Mucosa of gallbladder (tissue), 1 donor: Measurements from ENCODE around the gene HOXA1. TPM values are rescaled to one million over a fixed set of nuclear protein-coding genes. Genes with fewer than 3 reads are reported as not detected.

Source experiments
- DNase-seq: peaks from one replicate; pipeline ENCODE4 v3.0.0-alpha.2; 2020; ENCODE audit warnings: low spot score
- total RNA-seq: library from RNA; stranded (reverse); gene quantifications from one replicate; pipeline ENCODE4 v1.2.1, GENCODE V29; 2021
- donor health status: DM: no; HTN: no; CAD: no.

Gene HOXA1
- total RNA-seq, result 0.40 TPM

DNA sequence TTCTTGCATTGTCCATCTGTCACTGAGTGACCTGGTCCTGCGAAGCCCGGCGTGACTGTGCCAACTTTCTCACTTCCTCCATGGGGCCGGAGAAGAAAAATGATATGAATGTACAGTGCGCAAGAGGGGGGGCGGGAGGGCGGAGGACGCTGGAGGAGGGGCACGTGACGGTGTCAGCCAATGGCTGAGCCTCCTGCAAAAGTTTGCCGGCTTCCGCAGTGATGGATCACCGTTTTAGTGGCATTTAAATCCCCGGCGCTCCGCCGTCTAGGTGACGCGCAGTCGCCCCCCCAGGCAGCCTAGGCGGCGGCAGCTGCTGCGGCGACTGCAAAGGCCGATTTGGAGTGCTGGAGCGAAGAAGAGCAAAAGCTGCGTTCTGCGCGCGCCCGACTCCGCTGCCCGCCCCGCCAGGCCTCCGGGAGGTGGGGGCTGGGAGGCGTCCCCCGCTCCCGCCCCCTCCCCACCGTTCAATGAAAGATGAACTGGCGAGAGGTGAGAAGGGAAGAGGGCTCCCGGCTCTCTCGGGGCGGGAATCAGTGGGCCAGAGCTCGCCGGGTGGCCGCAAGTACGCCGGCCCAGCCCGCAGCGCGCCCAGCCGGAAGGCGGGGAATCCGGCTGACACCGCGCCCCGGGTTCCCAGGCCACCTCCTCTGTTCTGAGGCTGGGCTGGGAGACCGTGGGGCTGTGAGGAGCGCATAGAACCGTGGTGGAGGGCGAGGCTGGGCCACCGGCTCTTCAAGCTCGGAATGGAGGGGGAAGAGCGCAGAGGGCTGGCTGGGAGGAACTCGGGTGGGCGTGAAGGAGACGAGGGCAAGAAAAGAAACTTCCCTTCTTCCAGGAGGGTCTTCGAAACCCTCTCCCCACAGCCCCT, at the start of gene HOXA1:
TSS of gene HOXA1 (minus strand) at position 104 of the 871 bp plus-strand sequence. CDS start at position 16, 88 bp downstream.
- DNase-seq, result peak; percentile 65

DNA sequence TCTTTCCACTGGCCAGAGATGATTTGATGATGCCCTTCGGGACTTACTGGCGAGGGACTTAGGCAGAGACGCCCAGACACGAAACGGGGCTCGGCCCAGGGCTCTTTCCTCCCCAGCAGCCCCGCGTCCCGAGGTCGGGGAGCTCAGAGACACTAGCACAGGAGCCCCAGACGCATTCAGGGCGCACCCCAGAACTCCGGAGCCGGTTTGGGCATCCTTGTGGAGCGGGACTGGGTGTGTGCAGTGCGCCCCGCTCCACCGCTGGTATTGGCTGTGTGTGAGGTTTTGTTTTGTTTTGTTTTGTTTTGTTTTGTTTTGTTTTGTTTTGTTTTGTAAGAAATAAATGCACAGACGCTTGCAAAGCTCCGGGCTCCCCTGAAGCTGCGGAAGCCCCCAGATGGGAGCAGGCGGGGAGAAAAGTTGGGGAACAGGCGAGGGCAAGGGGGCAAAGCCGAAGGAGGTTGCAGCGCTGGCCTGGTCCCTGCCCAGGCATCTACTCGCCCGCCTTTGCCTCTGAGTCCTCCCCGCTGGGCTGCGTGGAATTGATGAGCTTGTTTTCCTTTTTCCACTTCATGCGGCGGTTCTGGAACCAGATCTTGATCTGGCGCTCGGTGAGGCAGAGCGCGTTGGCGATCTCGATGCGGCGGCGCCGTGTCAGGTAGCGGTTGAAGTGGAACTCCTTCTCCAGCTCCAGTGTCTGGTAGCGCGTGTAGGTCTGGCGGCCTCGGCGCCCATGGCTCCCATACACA, 49.5 kb upstream of the HOXA1 start:
- DNase-seq, result no peak

DNA sequence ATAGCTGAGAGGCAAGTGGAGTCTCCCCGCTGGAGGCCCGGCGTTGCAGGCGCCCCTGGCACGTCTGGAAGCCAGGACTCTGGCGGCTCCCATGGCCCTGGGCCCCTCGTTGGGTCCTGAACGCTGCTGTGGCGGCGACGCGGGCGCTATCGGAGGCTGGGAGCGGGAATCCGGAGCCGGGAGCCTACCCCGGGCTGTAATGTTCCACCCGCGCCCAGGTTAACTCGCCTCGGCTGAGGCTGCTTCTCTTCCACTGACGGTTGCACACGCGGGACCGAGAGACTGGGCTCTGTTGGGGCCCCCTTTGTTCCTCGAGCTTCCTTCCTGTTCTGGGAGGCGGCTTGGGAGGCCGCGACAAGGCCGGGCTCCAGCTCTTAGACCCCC, 49.0 kb upstream of the HOXA1 start:
- DNase-seq, result no peak

DNA sequence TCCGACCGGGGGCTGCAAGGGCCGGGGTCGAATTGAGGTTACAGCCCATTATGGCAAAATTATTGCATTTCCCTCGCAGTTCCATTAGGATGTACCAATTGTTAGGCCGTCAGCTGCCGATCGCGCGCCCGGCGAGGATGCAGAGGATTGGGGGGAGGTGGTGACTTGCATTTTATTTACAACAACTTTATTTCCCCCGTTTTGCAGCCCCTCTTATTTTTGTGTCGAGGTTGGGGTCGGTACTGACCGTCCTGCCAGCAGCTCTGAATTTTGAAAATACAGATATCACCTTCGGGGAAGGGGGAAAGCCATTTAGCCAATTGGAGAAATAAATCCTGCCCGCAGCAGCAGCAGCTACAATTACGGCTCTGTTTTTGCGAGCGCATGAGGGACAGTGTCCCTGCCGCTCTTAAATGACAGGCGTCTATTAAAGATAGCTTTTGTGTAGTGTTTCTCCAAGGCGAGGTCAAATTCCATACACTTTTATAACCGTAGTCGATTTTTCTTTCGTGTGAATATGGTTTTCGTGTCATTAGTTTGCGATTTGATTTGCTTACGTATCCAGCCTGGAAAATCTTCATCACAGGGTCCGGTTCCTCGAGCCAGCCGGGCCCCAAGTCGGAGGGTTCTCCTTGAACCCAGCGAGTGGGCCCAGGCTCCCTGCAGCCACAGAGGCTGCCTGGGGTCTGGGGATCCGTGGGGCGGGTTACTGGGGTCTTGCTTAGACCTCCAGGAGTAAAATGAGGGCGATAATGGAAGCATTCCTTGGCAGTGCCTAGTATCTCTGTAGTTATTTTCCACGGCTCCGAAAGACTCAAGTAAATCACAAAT, 48.4 kb upstream of the HOXA1 start:
- DNase-seq, result no peak

DNA sequence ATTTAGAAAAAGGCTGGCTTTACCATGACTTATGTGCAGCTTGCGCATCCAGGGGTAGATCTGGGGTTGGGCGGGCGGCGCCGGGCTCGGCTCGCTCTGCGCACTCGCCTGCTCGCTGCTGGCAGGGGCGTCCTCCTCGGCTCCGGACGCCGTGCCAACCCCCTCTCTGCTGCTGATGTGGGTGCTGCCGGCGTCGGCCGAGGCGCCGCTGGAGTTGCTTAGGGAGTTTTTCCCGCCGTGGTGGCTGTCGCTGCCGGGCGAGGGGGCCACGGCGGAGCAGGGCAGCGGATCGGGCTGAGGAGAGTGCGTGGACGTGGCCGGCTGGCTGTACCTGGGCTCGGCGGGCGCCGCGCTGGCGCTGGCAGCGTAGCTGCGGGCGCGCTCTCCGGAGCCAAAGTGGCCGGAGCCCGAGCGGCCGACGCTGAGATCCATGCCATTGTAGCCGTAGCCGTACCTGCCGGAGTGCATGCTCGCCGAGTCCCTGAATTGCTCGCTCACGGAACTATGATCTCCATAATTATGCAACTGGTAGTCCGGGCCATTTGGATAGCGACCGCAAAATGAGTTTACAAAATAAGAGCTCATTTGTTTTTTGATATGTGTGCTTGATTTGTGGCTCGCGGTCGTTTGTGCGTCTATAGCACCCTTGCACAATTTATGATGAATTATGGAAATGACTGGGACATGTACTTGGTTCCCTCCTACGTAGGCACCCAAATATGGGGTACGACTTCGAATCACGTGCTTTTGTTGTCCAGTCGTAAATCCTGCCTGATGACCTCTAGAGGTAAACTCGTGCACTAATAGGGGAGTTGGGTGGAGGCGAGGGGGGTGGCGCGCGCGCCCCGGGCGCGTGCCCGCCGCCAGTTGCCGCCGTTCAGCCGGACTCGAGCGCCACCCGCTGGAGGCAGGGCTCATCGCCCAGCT, 47.5 kb upstream of the HOXA1 start, which contains the start of gene HOXA5:
TSS of gene HOXA5 (minus strand) at position 659 of the 927 bp plus-strand sequence. CDS start at position 585, 74 bp downstream.
- DNase-seq, result no peak

DNA sequence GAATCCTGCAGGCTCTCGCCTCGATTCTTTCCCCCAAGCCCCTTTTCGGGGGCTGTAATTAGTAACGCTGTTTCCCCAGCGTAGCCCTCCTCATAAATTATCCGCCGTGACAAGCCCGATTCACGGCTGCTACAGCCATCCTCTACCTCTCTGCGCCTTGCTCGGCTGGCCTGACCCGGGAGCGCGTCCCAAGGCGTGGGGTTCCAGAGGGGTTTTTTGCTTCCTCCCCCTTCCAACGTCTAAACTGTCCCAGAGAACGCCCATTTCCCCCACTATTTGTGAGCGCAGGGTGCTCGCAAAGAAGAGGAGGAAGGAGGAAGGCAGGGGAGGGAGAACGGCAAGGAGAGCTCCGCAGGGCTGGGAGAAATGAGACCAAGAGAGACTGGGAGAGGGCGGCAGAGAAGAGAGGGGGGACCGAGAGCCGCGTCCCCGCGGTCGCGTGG, 46.8 kb upstream of the HOXA1 start:
- DNase-seq, result no peak

DNA sequence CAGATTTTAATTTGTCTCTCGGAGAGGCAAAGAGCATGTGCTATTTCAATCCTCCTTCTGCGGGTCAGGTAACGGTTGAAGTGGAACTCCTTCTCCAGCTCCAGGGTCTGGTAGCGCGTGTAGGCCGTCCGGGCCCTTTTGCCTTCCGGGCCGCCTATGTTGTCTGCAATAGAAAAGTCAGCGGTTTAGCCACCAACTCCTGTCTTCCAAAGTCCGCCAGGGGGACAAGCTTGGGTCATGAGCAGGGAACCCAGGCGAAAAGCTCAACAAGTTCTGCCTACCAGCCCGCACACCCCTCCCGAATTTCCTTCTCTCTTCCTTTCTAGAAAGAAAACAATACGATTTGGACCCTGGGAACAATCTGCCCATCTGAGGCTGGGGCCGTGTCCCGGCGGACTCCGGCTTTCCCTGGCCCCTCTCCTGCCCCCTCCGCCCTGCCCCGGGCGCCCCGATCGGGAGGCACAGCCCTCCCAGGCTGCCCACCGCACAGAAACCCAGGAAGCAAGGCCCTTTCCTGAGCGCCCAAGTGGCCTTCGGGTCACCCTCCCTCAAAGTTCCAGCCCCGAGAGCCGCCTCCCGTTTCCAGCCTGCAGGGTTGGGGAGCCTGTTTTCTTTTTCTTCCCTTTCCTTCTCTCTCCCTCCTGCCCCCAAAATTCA, 46.3 kb upstream of the HOXA1 start:
- no peak for DNase-seq

DNA sequence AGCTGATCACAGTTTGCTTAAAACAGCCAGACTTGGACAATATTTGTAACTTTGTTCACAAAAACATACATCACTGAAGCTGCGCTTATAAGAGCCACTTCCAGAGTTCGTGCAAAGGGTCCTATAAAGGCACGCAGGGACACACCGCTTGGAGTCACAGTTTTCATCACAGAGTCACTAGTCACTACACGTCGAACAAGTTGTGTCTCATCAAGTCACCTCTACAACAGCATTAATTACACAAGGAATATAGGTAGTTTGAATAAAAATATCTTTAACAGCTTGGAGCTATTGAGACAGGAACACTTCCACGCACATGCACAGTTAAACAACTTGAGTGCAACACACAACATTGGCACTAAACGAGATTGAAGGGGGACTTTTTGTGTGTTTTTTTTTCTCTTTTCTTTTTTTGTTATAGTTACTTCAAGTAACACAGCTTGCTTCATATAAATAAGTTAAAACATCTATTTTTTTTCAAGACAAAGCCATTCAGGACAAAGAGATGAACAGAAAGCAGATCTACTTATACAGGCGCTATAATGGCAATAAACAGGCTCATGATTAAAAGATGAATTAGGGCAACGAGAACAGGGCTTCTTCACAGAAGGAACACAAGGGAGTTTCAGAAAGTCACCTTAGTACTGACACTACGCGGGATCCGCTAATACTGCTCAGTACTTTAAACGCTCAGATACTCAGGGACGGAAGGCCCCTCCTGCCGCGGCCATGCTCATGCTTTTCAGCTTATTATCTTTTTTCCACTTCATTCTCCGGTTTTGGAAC, 45.5 kb upstream of the HOXA1 start:
- no peak for DNase-seq

DNA sequence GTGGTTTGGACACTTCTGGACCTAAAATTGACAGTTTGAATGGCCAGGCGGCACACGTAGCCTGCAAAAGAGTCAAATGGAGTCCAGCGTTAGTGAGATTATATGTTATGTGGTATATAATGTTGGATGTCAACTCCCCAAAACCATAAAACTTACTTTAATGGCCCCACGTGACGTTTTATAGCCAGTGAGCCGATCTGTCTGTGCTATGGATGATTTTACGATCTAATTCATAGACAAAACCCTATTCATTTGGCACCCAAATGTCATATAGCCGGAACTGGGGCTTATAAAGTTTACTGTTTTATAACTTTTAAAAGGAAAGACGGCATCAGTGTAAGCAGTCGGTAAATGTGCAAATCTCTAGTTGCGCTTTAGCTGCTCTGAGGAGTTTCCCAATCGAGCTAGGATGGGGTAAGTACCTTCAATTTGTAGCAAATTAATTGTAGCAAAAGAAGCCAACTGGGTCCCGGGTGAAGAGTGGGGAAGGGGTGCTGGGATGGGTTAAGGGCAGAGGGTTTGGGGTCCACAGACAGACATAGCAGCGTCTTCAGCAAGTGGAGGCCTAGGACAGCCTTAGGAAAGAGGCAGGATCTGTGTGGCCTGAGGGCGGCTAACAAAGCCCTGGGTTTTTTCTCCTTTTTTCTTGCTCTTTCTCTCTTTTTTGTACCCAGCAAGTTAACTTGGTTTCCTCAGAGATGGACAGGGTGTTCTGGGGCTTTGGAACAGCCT, 44.5 kb upstream of the HOXA1 start:
- DNase-seq, result no peak

DNA sequence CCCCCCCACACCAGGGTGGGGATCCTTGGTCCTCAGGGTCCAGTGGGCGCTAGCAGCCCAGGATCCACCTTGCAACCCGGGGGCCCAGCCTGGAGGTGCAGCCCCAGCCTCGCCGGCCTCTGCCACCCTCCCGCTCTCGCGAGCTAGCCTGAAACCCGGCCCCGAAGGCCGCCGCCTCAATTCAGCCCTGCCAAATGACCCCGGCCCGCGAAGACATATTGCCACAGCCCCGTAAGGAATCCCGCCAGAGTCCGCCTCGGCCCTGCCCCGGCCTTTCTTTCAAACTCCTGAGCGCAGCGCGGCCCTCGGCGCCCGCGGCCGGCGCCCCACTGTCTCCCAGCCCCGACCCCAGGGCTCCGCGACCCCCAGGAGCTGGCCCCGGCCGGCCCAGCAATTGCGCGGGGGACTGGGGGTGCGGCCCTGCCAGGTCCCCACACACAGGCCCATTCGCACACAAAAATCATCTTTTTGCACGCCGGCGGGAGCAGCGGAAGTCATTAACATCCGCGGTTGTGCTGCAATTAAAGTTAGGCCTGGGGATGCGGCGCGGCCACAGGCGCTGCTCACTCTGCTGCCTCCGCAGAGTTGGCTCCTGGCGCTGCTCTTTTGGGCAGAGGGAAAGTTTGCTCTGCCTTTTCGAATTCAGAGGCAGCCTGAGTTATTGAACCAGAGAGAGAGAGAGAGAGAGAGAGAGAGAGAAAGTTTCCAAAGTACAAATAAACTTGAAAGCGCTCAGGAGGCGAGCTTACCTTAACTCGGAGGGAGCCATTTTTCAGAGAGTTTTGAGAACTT, 43.7 kb upstream of the HOXA1 start:
- no peak for DNase-seq

DNA sequence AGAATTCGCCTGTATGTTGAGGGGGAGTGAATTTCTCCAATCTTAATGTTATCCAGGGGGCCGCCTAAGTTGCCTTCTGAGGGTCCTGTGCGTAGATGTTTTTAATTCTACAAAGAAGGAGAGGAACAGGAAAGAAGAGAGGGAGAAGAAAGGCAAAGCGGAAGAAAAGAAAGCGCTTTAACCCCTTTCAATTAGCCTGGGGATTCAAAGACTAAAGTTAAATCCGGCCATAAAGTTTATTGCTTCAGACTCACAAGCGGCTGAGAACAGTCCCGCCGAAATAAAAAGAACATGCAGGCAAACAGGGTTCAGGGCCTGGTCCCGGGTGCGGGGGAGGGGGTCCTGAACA, 43.2 kb upstream of the HOXA1 start:
- no peak for DNase-seq

DNA sequence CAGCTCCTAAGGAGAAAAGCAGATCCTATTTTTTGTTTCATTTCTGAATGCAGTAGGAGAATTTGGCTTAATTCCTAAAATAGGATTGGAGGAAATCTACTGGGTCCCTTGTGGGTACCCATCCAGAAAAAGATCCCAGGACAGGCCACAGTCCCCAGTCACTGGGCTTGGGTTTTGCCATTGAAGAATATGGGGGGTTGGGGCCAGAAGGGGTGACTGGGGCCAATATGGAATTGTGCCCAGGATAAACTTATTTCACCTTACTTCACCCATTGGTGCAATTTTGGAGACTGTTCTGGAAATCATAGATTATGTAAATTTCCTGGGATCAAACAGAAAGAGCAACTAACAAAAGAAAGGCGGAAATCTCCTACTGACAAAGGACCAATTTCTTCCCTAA, 42.7 kb upstream of the HOXA1 start:
- DNase-seq, result no peak

DNA sequence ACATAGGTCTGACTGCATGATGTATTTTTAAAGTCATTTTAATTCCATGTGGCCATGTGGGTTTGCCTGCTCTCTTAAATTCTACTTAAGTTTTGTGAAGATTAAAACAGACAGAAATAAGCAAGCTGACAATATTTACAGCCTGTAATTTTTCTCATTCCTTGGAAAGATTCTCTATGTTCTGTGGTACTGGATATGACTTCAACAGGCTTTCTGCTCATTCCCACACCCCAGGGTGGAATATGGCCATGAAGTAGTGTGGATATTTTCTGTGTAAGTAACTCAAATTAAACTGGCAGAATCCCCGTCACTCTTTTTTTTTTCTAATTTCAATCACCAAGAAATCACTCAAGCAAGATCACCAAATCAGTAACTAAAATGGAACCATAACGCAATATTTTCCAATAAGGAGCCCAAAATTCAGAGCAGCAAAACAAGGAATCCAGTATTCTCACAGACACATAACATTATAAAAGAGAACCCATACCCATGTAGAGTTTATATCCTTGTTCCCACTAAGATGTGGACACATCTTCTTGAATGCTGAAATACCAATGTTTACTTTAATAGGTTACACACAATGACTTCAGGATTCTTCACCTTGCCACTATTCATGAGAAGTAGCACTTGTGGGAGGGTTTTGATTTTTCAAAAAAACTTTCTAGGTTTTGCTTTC, 42.0 kb upstream of the HOXA1 start:
- DNase-seq, result no peak

DNA sequence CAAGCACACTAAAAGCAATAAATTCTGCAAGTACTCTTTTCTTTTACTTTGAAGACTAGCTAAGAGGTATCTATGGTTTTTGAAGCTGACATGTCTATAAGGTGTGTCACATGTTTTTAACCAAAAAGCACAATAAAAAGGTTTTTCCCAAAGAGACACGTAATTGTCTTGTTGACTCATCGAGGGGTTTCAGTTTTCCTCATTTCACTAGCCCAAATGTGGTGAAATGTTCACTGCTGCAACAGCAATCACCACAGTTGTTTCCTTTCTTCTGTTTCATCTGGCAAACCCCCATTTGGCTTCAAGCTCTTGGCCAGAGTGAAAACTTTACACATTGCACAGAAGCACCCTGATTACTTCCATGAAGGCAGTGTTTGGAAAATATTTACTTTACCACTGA, 38.6 kb upstream of the HOXA1 start:
- no peak for DNase-seq

DNA sequence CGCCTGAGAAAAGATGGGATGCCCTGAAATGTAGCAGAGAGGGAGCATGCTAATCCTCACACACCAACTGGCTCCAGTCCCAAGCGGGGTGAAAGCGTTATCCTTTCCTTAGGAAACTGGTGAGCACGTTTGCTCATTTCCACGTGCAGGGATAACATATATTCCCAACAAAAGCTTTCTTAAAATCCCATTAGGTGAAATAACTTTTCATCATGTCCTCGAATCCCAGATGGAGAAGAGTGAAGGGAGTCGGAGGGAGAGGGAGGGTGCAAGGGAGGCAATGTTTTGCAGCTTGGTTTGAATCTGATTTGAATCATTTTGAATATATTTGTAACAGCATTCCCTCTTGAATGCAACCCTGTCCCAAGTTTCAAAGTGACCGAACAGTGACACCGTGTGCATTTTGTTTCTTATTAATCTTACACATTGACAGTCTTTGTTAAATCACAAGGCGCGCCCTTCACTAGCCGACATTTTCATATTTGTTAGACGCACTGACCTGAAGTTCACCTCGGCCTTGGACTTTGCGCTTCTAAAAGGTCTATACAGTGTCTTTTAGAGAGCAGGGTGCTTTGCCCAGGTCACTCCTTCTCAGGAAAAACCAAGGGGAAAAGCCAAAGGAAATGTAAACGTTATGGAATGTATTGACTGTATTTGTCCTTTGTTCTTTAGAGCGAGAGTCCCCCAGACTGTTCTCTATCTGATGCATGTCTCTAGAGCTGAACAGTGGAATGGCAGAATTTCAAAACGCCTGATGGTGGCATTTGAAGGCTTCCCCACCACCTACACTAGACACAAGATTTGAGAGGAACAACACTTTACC, 37.8 kb upstream of the HOXA1 start:
- DNase-seq, result no peak

DNA sequence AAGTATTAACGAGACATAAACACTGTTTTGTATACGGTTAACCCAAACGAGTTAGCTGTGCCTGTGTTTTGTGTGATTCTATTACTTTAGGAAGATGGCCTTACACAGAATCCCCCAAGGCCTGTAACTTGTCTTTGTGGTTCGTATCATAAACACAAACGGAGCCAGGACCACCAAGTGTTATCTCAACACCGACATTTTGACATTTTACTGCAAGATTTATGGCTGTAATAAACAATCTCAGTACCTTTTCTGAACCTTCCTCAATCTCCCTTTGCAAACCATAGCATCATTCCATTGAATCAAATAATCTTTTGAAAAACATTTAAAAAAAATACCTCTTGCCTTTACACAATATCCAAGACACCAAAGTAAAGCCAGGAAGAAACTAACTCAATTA, 37.2 kb upstream of the HOXA1 start:
- DNase-seq, result no peak

DNA sequence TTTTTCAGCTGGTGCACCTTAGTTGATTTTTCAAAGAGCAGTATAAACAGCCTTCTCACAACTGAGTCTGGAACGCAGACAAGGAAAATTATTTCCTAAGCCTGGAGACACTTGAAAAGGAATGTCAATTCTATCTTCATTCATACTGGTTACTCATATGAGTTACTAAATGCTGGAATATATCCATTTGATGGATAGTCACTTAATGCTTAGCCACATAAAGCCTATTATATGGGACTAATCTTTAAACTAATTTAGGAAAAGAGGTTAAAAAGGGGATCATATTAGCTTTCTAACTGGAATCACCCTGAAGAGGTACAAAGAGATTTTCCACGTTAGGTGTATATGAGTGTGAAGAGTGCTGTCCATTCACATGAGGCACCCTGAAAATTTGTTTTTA, 36.4 kb upstream of the HOXA1 start:
- DNase-seq, result no peak
